Activated CD4-positive, alpha-beta T cell treated with anti-CD3 and anti-CD28 coated beads, Interleukin-2, amount 10 ng/mL, durations not matched to agents 7 days and 5 days (primary cell): ENCODE data around the gene SLC25A24. TPM values are rescaled to one million over a fixed set of nuclear protein-coding genes. Genes with fewer than 3 reads are reported as not detected.
"Not testable (repeated sequence)": the region's sequence is repeated elsewhere in the genome, so short reads cannot be mapped to it uniquely, and the experiment has no call there.

Experiments
- CTCF ChIA-PET: fragments of 350-600 bp; sonication (Branson Sonifier 250); formaldehyde crosslinking; loops from one replicate; lab custom pipeline; 2021; ENCODE audit warnings: antibody characterized with exemption; lab: Charles Lee
- POLR2A ChIA-PET: fragments of 350-600 bp; sonication (Branson Sonifier 250); formaldehyde crosslinking; loops from one replicate; lab custom pipeline; 2021; ENCODE audit warnings: antibody characterized with exemption; lab: Charles Lee
- DNase-seq: peaks from one replicate; pipeline ENCODE4 v3.0.0-alpha.2; 2020
- H3K27ac Mint-ChIP-seq: one replicate; pipeline ENCODE4 v1.8.0; 2021; ENCODE audit warnings: mild to moderate bottlenecking, moderate library complexity, mixed read lengths
- H3K27me3 Mint-ChIP-seq: one replicate; pipeline ENCODE4 v1.8.0; 2021; ENCODE audit warnings: mixed read lengths
- H3K36me3 Mint-ChIP-seq: one replicate; pipeline ENCODE4 v1.8.0; 2021; ENCODE audit warnings: low read depth, mixed read lengths
- H3K4me1 Mint-ChIP-seq: one replicate; pipeline ENCODE4 v1.8.0; 2021; ENCODE audit warnings: mixed read lengths
- H3K4me3 Mint-ChIP-seq: one replicate; pipeline ENCODE4 v1.8.0; 2021; ENCODE audit warnings: mild to moderate bottlenecking, moderate library complexity, mixed read lengths
- H3K9me3 Mint-ChIP-seq: one replicate; pipeline ENCODE4 v1.8.0; 2021; ENCODE audit warnings: mixed read lengths
- total RNA-seq, 2 experiments: library from RNA; stranded (reverse); gene quantifications; one replicate each; pipeline ENCODE4 v1.2.3, GENCODE V29; 2021

Gene SLC25A24
- total RNA-seq, 2 experiments from 2014 or later, result 30.5 to 32.1 TPM

- peaks cover 31% of the 10 kb centered on the region for H3K9me3 Mint-ChIP-seq
- H3K4me3 Mint-ChIP-seq, result no peak overlapping the region
- POLR2A ChIA-PET, result no interaction called here
- H3K36me3 Mint-ChIP-seq, result peaks cover 62% of the 10 kb centered on the region
- CTCF ChIA-PET, result interaction anchor here (0.7 kb wide), 1 partner anchor 349 kb away, joined by 5 read pairs; no protein-coding TSS in a partner anchor
- H3K27me3 Mint-ChIP-seq, result no peaks in the 10 kb centered on the region
- DNase-seq, result no peak
- no peak overlapping the region for H3K27ac Mint-ChIP-seq
- H3K4me1 Mint-ChIP-seq, result peaks cover 14% of the 10 kb centered on the region
Measured at GRCh38 chr1:108190001-108190634, 10.0 kb downstream of the SLC25A24 start.

DNA sequence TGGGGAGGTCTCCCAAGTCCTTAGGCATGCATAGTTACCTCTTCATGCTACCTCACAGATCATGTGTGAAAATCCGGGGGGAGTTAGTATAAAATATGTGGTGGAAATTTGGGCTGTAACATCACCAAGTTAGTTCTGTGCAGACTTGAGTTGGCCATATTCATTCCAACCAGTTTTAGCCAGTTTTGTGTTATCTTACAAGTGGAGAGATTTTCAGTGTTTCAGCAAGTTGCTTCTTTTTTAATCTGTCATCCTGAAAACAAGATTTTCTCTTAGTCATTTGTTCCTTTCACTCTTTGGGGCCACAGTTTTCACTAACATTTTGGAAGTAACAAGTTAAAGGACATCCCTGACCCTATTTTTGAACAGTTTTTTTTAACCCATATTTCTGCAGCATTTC, 11.3 kb downstream of the SLC25A24 start:
- Mint-ChIP-seq H3K27me3 (no peaks in the 10 kb centered on the region), H3K36me3 (peaks cover 58% of the 10 kb centered on the region), H3K9me3 (peaks cover 27% of the 10 kb centered on the region), H3K4me1 (peaks cover 14% of the 10 kb centered on the region), H3K4me3 (no peak overlapping the region), H3K27ac (no peak overlapping the region)
- ChIA-PET CTCF (no interaction called here), POLR2A (no interaction called here)
- no peak for DNase-seq

- ChIA-PET CTCF (no interaction called here), POLR2A (no interaction called here)
- DNase-seq, result no peak
- peaks cover 6% of the 10 kb centered on the region for H3K9me3 Mint-ChIP-seq
- H3K4me1 Mint-ChIP-seq, result peaks cover 3% of the 10 kb centered on the region
- no peak overlapping the region for H3K4me3 Mint-ChIP-seq
- no peaks in the 10 kb centered on the region for H3K27me3 Mint-ChIP-seq
- H3K36me3 Mint-ChIP-seq, result peaks cover 54% of the 10 kb centered on the region
- H3K27ac Mint-ChIP-seq, result no peak overlapping the region
Measured at GRCh38 chr1:108182959-108183700, 17.0 kb downstream of the SLC25A24 start.

DNA sequence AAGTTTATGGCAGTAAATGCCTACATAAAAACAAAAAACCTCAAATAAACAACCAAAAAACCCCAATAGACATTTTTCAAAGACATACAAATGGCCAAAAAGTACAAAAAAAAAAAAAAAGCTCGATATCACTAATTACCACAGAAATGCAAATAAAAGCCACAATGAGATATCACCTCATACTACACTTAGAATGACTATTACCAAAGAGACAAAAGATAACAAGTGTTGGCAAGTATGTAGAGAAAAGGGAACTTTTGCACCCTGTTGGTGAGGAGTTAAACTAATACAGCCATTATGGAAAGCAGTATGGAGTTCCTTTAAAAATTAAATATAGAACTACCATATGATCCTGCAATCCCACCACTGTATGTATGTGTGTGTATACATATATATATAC, 21.1 kb downstream of the SLC25A24 start:
- CTCF ChIA-PET, result no interaction called here

DNA sequence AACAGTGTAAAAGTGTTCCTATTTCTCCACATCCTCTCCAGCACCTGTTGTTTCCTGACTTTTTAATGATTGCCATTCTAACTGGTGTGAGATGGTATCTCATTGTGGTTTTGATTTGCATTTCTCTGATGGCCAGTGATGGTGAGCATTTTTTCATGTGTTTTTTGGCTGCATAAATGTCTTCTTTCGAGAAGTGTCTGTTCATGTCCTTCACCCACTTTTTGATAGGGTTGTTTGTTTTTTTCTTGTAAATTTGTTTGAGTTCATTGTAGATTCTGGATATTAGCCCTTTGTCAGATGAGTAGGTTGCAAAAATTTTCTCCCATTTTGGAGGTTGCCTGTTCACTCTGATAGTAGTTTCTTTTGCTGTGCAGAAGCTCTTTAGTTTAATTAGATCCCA, 37.7 kb downstream of the SLC25A24 start:
- H3K9me3 Mint-ChIP-seq, DNase-seq, H3K27ac Mint-ChIP-seq, H3K4me1 Mint-ChIP-seq, POLR2A ChIA-PET, CTCF ChIA-PET, H3K27me3 Mint-ChIP-seq, H3K4me3 Mint-ChIP-seq: not testable (repeated sequence)
- peaks cover 21% of the 10 kb centered on the region for H3K36me3 Mint-ChIP-seq

More for the DNA sequence above, 21.1 kb downstream of the SLC25A24 start:
- Mint-ChIP-seq H3K4me1 (peaks cover 11% of the 10 kb centered on the region), H3K4me3 (no peak overlapping the region), H3K36me3 (peaks cover 73% of the 10 kb centered on the region), H3K27me3 (no peaks in the 10 kb centered on the region), H3K9me3 (peaks cover 22% of the 10 kb centered on the region), H3K27ac (no peak overlapping the region)
- DNase-seq, result no peak
- POLR2A ChIA-PET, result no interaction called here

DNA sequence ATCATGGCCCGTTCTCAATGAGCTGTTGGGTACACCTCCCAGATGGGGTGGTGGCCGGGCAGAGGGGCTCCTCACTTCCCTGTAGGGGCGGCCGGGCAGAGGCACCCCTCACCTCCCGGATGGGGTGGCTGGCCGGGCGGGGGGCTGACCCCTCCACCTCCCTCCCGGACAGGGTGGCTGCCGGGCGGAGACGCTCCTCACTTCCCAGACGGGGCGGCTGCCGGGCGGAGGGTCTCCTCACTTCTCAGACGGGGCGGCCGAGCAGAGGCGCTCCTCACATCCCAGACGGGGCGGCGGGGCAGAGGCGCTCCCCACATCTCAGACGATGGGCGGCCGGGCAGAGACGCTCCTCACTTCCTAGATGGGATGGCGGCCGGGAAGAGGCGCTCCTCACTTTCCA, 40.2 kb downstream of the SLC25A24 start:
- H3K27me3 Mint-ChIP-seq, DNase-seq, H3K9me3 Mint-ChIP-seq, H3K4me1 Mint-ChIP-seq, CTCF ChIA-PET, H3K4me3 Mint-ChIP-seq, POLR2A ChIA-PET, H3K27ac Mint-ChIP-seq: not testable (repeated sequence)
- peaks cover 21% of the 10 kb centered on the region for H3K36me3 Mint-ChIP-seq

DNA sequence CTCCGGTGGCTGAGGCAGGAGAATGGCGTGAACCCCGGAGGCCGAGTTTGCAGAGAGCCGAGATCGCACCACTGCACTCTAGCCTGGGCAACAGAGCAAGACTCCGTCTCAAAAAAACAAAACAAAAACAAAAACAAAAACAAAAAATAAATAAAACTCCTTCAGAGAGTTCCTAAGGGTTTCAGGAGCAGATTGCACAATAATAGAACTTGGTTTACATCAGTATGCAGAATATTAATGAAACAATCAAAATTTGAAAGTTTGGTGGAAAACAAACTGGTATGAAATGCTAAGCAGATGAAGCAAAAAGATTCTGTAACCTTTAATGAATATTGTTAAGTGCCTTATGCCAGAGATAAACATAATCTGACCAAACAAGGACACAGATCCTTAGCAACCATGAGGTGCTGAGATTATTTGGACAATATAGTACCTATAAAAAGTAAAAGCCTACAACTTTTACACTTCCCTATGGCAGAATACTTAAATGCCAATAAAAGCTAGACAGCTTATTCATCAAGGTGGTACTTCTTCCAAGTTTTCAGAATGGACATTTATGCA, 41.2 kb downstream of the SLC25A24 start:
- CTCF ChIA-PET, result no interaction called here
- peaks cover 27% of the 10 kb centered on the region for H3K36me3 Mint-ChIP-seq

GRCh38 chr1:108154314-108154713, 45.8 kb downstream of the SLC25A24 start:
- Mint-ChIP-seq H3K4me1 (no peaks in the 10 kb centered on the region), H3K4me3 (no peak overlapping the region), H3K9me3 (no peaks in the 10 kb centered on the region), H3K27me3 (no peaks in the 10 kb centered on the region), H3K36me3 (peaks cover 20% of the 10 kb centered on the region), H3K27ac (no peak overlapping the region)
- DNase-seq, result no peak
- CTCF ChIA-PET, result no interaction called here
- POLR2A ChIA-PET, result no interaction called here

More for the DNA sequence above, 41.2 kb downstream of the SLC25A24 start:
- DNase-seq, result no peak
- Mint-ChIP-seq H3K4me1 (no peaks in the 10 kb centered on the region), H3K27ac (no peak overlapping the region), H3K9me3 (no peaks in the 10 kb centered on the region), H3K27me3 (no peaks in the 10 kb centered on the region), H3K4me3 (no peak overlapping the region)
- POLR2A ChIA-PET, result no interaction called here

GRCh38 chr1:108152782-108153222, 47.3 kb downstream of the SLC25A24 start:
- Mint-ChIP-seq H3K36me3 (peaks cover 31% of the 10 kb centered on the region), H3K4me3 (no peak overlapping the region), H3K27ac (no peak overlapping the region), H3K4me1 (no peaks in the 10 kb centered on the region), H3K9me3 (no peaks in the 10 kb centered on the region), H3K27me3 (no peaks in the 10 kb centered on the region)
- ChIA-PET POLR2A (no interaction called here), CTCF (no interaction called here)
- DNase-seq, result no peak

- DNase-seq, result no peak
- no peaks in the 10 kb centered on the region for H3K27me3 Mint-ChIP-seq
- CTCF ChIA-PET, result no interaction called here
- peaks cover 3% of the 10 kb centered on the region for H3K9me3 Mint-ChIP-seq
- POLR2A ChIA-PET, result no interaction called here
- peaks cover 36% of the 10 kb centered on the region for H3K36me3 Mint-ChIP-seq
- H3K4me3 Mint-ChIP-seq, result no peak overlapping the region
- no peaks in the 10 kb centered on the region for H3K4me1 Mint-ChIP-seq
- H3K27ac Mint-ChIP-seq, result no peak overlapping the region
Measured at GRCh38 chr1:108151548-108151947, 48.6 kb downstream of the SLC25A24 start.

GRCh38 chr1:108149796-108150467, 50.2 kb downstream of the SLC25A24 start:
- H3K4me1 Mint-ChIP-seq, result no peaks in the 10 kb centered on the region
- no peak for DNase-seq
- H3K36me3 Mint-ChIP-seq, result peaks cover 49% of the 10 kb centered on the region
- H3K27ac Mint-ChIP-seq, result no peak overlapping the region
- CTCF ChIA-PET, result no interaction called here
- peaks cover 3% of the 10 kb centered on the region for H3K9me3 Mint-ChIP-seq
- POLR2A ChIA-PET, result no interaction called here
- H3K4me3 Mint-ChIP-seq, result no peak overlapping the region
- no peaks in the 10 kb centered on the region for H3K27me3 Mint-ChIP-seq

GRCh38 chr1:108144569-108144968, 55.6 kb downstream of the SLC25A24 start:
- H3K9me3 Mint-ChIP-seq, H3K27me3 Mint-ChIP-seq, H3K4me3 Mint-ChIP-seq, CTCF ChIA-PET, H3K27ac Mint-ChIP-seq, POLR2A ChIA-PET, DNase-seq, H3K4me1 Mint-ChIP-seq: not testable (repeated sequence)
- H3K36me3 Mint-ChIP-seq, result peaks cover 75% of the 10 kb centered on the region
